ENCODE data around the gene KARS1.

DNA sequence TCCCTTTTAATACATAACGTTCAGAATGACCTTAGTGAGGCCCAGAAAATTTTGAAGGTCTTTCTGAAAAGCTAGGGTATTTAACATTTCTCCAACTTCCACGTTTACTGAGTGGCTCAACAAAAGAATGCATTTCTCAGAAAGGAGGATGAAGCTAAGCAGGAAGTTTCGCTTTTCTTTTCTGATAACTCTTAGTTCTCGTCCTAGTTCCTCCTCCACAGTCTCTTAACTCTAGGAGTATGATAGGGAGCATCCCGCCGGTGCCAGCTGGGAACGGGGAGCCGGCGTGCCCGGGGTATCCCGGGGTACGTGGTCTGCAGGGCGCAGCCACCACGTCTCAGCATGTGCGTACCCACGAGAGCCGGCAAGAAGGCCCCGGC lies 363 bp downstream of the KARS1 start:
- TF ChIP-seq, protein P1, sequence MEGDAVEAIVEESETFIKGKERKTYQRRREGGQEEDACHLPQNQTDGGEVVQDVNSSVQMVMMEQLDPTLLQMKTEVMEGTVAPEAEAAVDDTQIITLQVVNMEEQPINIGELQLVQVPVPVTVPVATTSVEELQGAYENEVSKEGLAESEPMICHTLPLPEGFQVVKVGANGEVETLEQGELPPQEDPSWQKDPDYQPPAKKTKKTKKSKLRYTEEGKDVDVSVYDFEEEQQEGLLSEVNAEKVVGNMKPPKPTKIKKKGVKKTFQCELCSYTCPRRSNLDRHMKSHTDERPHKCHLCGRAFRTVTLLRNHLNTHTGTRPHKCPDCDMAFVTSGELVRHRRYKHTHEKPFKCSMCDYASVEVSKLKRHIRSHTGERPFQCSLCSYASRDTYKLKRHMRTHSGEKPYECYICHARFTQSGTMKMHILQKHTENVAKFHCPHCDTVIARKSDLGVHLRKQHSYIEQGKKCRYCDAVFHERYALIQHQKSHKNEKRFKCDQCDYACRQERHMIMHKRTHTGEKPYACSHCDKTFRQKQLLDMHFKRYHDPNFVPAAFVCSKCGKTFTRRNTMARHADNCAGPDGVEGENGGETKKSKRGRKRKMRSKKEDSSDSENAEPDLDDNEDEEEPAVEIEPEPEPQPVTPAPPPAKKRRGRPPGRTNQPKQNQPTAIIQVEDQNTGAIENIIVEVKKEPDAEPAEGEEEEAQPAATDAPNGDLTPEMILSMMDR (IDR thresholded peaks at IDR 0.05), result no peak
- no peak for TF ChIP-seq POLR2A (IDR thresholded peaks at IDR 0.05)
